HG02610 (cell line): Measurements from ENCODE around the gene ATPAF1.
"Not testable (repeated sequence)": the region's sequence is repeated elsewhere in the genome, so short reads cannot be mapped to it uniquely, and the experiment has no call there.

Source experiments
- ATAC-seq: cut with Tn5 transposase; IDR thresholded peaks from one replicate; pipeline ENCODE4 v1.9.1; 2021; ENCODE audit warnings: mild to moderate bottlenecking, moderate library complexity; ENCODE audit not compliant: unreplicated experiment

Gene ATPAF1

GRCh38 chr1:46682064-46682463, 13.9 kb upstream of the ATPAF1 start:
- ATAC-seq = no peak

DNA sequence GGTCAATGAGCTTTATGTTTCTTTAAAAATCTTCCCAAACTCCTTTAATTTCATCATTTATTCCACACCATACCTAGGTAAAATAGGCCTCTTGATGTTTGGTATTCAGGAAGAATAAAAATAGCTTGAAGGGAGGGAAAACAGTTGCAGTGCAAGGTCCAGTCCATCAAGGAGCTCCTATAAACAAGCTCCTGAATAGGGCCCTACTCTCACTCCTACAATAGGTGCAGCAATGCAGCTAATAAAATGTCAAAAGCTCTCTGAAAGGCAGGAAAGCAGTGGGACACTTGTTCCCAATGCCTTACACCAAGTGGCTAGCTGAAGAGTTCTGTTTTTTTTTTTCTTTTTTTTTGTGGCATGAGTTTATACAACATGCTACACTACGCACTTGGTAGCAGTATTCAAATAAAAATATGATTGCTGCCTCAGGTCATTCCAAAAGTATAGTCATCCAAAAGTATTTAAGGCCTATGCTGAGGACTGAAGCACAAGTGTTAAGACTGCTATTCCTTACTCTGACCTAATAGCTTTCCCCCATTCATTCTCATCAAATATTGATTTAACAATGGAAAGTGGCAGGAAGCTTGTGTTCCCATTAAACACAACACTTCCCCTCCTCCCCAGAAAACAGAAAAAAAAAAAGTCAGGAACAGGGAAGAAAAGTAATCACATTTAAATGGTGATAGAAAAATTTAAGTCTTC, 13.3 kb upstream of the ATPAF1 start:
- no peak for ATAC-seq

- ATAC-seq = no peak
Observed at GRCh38 chr1:46679789-46680573, 11.8 kb upstream of the ATPAF1 start.

GRCh38 chr1:46677339-46677738, 9.2 kb upstream of the ATPAF1 start:
- ATAC-seq = no peak

DNA sequence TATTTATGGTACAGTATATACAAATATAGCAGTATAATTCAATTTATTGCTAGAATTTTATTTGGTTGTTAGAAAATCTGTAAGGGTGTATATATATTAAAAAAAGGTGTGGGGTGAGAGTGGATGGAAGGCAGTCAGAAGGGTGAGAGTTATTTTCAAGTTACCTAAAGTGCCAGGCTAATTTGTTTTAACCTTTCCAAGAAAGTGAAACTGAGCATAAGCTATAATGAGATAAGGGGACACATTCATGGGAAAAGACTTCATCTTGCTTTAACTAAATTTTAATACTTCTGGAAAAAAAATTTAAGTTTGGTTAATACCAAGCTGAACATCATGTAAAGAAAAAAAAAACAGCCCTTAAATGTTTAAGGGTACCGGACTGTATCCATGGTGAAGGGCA, 8.4 kb upstream of the ATPAF1 start:
- no peak for ATAC-seq

DNA sequence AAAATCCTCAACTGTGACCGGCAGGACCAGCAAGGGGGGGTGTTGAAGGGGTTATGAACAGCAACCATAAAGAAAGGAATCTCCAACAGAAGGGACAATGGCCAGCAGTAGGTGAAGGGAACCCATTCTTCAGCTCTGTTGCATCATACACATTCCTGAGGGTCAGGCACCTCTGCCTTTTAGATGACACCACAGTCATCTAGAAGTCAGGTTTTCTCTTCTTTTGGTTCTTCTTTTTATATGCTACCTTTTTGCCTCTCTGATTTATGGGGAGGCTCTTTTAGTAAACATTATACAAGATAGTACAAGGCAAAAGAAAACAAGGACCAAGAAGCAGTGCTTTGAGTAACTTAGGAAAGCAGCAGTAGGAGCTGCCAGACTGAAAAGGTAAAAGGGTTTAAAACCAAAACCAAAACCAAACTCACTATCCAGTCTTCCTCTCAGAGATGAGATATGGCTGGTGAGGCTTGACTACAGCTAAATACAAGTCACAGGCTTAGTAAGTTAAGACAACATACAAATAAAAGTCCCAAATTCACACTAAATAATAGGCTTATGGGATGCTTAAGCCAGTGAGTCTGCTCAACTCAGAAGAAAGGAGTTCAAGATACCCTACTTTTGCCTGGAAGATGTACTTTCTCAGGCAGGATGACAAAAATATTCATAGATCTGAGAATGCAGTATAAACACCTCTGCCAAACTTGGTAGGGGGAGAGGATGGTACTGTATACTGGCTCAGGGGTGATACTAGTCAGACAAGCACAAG, 7.6 kb upstream of the ATPAF1 start:
- peak; percentile 87 for ATAC-seq

- ATAC-seq = no peak
Observed at GRCh38 chr1:46673749-46674182, 5.6 kb upstream of the ATPAF1 start.

GRCh38 chr1:46672696-46673095, 4.5 kb upstream of the ATPAF1 start:
- no peak for ATAC-seq

DNA sequence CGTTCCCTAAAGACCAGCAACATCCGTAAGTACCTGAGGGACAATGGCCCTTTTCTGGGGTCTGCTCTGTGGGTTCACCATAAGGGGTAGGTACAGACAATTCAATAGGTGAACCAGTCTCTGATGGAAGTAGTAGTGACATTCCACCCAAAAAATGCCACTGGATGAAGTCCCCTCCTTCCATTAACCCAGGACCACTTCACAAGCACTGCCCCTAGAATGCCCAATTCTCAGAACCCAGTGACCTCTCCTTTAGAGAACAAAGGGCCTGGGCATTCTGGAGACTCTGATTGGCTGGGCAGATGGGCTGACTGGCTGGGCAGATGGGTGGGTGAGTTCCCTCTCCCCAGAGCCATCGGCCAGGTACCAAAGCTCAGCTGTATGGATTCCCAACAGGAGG, 3.4 kb upstream of the ATPAF1 start, which contains the start of gene TEX38:
TSS of gene TEX38 (plus strand) at position 301 of the 400 bp plus-strand sequence. CDS start at position 382, 81 bp downstream.
- no peak for ATAC-seq

DNA sequence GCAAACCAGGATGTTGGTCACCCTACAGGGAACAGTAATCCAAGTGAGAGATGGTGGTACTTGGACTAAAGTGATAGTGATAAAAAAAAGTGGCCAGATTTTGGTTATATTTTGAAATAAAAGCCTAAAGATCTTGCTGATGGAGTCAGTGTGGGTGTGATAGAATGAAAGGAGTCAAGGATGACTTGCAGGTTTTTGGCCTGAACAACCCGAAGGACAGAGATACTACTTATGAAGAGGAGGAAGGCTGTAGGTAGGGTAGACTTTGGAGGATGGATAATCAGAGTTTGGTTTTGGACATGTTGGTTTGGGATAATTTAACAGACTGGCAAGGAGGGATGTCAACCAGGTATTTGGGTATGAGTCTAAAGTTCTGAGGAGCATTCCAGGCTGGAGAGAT, 2.0 kb upstream of the ATPAF1 start:
- ATAC-seq = no peak

- no peak for ATAC-seq
Observed at GRCh38 chr1:46665983-46666382, 2.2 kb downstream of the ATPAF1 start.

DNA sequence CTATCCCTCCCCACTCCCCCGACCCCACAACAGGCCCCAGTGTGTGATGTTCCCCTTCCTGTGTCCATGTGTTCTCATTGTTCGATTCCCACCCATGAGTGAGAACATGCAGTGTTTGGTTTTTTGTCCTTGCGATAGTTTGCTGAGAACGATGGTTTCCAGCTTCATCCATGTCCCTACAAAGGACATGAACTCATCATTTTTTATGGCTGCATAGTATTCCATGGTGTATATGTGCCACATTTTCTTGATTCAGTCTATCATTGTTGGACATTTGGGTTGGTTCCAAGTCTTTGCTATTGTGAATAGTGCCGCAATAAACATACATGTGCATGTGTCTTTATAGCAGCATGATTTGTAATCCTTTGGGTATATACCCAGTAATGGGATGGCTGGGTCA, 5.2 kb downstream of the ATPAF1 start:
- not testable (repeated sequence) for ATAC-seq

GRCh38 chr1:46660116-46660515, 8.0 kb downstream of the ATPAF1 start:
- not testable (repeated sequence) for ATAC-seq

GRCh38 chr1:46659307-46659870, 8.8 kb downstream of the ATPAF1 start:
- ATAC-seq = no peak

DNA sequence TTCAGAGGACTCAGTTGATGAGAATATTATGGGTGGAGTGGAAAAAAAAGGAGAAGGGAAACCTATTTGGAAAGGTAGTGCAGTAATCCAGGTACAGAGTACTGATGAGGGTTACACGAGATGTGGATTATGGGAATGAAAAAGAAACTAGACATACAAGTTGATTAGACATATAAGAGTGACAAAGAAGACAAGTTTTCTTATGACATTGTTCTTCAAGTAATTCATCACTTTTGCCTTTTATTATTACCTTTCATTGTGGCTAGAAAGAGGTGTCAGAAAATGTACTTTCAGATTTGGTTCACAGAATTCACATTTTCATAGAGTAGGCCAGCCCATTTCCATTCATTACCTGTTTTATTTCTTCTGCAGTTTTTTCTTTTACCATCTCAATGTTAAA, 10.4 kb downstream of the ATPAF1 start:
- no peak for ATAC-seq

DNA sequence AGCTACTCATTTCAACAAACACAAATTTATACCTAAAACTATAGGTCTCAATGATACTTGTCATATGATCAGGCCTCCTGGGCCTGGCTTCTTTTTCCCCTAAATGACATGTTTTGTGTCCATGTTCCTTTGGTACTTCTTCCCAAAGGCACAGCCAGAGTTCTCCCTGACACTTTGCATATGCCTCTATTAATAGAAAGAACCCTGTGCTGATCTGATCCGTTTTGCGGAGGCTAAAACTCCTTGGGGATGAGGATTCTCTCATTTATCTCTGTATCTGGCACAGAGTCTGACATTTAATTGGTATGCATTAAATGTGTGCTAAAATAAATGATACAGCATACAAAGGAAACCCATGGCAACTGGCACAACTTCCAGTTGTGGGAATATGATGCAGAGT, 11.5 kb downstream of the ATPAF1 start:
- no peak for ATAC-seq

GRCh38 chr1:46655848-46656247, 12.3 kb downstream of the ATPAF1 start:
- ATAC-seq = no peak

DNA sequence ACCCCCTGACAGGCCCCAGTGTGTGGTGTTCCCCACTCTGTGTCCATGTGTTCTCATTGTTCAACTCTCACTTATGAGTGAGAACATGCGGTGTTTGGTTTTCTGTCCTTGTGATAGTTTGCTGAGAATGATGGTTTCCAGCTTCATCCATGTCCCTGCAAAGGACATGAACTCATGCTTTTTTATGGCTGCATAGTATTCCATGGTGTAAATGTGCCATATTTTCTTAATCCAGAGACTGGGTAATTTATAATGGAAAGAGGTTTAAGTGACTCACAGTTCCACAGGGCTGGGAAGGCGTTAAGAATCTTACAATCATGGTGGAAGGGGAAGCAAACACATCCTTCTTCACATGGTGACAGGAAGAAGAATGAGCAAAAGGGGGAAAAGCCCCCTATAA, 13.5 kb downstream of the ATPAF1 start:
- ATAC-seq = not testable (repeated sequence)

DNA sequence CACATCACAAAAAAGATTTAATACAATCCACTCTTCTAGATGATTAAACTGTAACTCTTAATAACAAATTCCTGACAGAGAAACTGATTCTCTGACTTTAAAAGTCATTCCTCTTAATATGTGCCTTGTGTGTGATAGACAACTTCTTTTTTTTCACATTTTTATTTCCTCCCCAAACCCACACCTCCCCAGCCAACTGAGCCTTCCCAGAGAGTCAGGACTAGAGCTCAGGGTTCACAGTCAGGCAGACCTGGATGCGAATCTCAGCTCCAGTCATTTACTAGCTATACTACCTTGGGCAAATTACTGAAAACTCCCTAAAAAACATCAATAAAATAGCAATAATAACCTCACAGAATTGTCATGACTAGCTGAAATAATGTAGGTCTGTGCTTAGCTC, 14.2 kb downstream of the ATPAF1 start:
- ATAC-seq = no peak

- ATAC-seq = no peak
Observed at GRCh38 chr1:46653405-46653958, 14.7 kb downstream of the ATPAF1 start.
